ENCODE data around the gene RBCK1.
"Not testable (repeated sequence)": the region's sequence is repeated elsewhere in the genome, so short reads cannot be mapped to it uniquely, and the experiment has no call there.

The RBCK1 gene

GRCh38 chr20:475463-476357, 67.6 kb downstream of the RBCK1 start:
- no peak for DNase-seq

- not testable (repeated sequence) for DNase-seq
Observed at GRCh38 chr20:476561-477249, 68.6 kb downstream of the RBCK1 start.

DNA sequence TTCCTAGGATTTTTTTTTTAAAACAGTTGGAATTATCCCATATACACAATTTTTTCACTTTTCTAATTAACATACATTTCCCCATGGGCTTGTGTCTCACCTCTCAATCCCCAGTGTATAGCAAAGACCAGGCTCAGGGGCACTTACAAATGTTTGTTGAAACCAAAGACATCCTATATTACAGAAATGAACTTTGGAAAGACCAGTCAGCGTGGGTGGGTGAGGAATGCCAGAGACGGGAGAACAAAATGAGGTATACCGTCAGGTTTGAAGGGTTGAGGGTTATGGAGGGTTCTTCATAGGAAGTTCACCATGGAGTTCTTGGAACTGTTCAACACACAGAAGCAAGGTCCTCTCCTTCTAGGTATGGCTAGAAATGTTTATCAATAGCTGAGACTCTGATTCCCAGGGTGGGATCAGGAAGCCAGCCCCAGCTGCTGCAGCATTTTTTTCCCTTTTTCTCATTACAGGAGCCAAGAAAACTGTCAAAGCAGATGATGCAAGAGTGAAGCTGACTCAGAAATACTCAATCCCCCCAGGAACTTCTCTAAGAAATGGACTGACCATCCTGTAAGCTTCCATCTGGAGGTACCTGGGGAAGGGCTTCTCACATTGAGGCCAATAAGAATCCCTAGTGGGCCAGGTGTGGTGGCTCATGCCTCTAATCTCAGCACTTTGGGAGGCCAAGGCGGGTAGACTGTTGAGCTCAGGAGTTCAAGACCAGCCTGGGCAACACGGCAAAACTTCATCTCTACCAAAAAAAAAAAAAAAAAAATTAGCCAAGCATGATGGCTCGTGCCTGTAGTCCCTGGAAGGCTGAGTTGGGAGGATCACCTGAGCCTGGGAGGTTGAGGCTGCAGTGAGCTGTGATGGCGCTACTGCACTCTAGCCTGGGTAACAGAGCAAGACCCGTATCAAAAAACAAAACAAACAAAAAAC, 70.2 kb downstream of the RBCK1 start:
- no peak for DNase-seq

GRCh38 chr20:478949-479429, 70.9 kb downstream of the RBCK1 start:
- peak in 2 of 5 experiments; percentile 32 to 74 for DNase-seq

- DNase-seq, result no peak
Observed at GRCh38 chr20:479487-479886, 71.4 kb downstream of the RBCK1 start.

- no peak for DNase-seq
Observed at GRCh38 chr20:480044-480443, 71.9 kb downstream of the RBCK1 start.

DNA sequence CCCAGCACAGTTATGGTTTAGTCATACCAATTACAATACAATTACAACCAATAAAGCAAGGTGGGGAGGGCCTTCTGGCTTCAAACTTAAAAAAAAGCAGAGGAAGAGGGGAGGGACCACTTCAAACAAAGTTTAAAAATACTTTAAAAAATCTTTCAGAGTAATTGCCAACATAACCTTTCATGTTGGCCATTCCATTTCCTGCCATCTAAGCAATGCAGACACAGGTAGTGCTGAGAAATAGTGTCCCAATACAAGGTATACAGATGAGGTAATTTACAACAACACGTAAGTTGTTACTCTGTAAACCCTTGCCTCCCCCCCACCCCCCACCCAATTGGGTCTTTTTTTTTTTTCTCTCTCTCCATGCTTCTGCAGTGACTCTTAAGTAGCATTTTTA, 73.1 kb downstream of the RBCK1 start:
- peak in 1 of 5 experiments; percentile 3 for DNase-seq

All from T-helper 2 cell (primary cell).